Stimulated activated CD4-positive, alpha-beta T cell treated with anti-CD3 and anti-CD28 coated beads, Interleukin-2, amount 100 ng/mL, for 24 hours (primary cell): ENCODE measurements around the gene SHB.

Source experiments
- DNase-seq, 2 donors: peaks; one replicate each; pipeline ENCODE4 v3.0.0-alpha.2; 2020

The SHB gene

DNA sequence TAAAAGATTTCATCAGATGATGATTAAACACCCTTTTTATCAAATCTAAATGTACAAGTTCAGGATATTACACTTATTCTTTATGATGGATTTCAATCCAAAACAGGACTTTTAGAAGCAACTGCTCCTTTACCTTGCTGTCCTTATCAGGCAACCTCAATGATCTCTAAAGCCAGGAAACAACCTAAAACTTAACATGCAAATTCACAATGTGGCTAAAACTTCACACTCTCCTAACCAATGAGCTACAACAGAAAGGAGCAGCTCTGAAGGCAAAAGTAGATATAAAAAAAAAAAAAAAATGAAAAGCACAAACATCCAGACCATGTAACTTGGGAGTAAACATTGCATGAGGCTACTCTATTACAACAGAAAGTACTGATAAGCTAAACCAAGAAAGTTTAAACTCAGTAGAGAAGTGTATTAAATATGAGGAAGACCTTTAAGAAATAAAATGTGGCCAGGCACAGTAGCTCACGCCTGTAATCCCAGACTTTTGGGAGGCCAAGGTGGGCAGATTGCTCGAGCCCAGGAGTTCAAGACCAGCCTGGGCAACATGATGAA, 188.0 kb downstream of the SHB start:
- no peak for DNase-seq

DNA sequence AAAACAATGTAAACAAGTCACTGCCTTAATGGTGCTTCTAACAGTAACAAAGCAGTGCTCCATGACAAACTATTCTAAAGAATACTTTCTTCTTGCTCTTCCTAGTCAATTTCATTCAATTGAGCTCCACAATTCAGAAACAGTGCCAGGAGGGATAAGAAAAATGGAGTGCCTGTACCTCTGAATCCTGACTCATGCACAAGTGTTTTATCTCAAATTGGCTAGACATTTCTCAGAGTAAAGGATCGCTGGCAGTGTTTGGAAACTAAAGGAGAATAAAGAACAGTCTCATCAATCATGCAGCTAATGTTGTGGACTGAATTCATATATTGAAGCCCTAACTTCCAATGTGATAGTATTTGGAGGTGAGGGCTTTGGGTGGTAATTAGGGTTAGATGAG, 192.7 kb downstream of the SHB start:
- no peak for DNase-seq

DNA sequence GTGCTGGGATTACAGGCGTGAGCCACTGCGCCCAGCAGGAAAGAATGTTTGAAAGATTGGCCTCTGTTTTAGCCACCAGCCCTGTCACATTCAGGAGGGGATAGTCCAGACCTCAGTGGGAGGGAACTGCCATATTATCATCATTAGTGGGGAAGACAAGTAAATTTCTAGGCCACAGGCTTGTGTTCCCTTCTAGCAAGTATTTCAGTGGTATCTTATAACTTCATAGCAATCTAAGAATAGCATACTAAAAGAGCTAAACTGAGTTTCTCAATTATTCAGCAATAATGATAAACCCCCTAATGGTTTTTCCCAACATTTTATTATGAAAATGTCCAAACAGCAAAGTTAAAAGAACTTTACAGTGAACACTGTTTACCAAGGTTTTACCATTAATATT, 195.1 kb downstream of the SHB start:
- no peak for DNase-seq

DNA sequence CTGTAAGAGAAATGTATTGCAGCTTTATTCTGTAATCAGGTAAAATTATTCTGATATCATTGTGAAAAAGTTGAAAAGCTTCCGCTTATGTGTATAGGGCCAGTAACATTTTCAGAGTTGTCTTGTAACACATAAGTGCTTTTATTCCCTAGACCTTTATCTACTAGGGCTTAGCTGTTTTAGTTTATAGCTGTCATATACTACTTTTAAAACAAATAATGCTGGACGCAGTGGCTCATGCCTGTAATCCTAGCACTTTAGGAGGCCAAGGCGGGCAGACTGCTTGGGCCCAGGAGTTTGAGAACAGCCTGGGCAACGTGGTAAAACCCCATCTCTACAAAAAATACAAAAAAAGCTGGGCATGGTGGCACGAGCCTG, 198.2 kb downstream of the SHB start:
- DNase-seq, result no peak

DNA sequence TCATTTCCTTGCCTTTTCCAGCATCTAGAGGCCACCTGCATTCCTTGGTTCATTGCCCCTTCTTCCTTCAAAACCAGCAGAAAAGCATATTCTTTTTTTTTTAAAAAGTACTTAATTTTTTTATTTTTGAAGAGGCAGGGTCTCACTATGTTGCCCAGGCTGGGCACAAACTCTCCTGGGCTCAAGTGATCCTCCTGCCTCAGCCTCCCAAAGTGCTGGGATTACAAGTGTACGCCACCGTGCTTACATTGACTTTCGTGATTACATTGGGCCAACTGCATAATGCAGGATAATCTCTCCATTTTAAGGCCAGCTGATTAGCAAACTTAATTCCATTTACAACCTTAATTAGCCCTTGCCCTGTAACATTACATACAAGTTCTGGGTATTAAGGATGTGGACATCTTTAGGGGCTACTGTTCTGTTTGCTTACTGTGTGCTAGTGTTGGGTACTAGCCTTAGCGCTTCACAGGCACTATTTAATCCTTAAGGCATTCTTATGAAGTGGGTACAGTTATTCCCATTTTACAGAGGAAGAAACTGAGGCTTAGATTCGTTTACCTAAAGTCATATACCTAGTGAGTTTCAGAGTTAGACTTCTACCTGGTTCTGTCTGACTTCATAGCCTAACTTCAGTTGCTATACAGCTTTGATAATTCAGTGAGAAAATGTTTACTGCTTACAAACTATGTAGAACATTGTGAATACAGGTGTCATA, 198.8 kb downstream of the SHB start:
- DNase-seq, result no peak
